ENCODE measurements around the gene TLCD1. TPM values are rescaled to one million over a fixed set of nuclear protein-coding genes. Genes with fewer than 3 reads are reported as not detected.

Gene TLCD1
- total RNA-seq, 1 experiment from 2014 or later, result 44.9 TPM

DNA sequence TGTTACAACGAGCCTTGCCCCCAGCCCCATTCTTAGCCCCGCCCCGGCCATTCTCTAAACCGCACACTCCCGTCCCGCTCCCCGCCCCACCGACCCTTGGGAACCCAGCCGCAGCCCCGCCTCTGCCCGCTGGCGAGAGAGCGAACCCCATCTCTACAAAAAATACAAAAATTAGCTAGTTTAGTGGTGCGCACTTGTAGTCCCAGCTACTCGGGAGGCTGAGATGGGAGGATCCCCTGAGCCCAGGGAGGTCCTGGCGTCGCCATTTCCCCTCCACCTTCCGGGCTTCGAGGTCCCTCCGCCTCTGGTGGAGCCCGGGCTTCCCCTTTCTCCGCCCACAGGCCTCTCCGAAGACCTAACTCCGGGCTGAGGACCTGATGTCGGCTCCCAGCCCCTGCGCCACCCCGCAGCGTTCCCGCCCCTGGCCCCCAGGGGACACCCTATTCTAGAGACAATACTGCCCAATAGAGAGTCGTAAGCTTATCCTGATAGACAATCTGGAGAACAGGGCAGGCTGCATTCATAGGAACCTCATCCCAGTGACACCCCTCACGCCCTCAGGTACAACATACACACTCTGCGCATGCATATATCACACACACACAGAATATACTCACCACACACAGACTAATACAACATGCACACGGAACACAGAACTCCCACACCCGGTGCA lies 13.9 kb downstream of the TLCD1 start:
- Mint-ChIP-seq H3K4me1 (ENCODE audit: low read depth, unreplicated experiment) (no peaks in the 10 kb centered on the region), H3K4me3 (ENCODE audit: low read depth, unreplicated experiment) (peak overlapping the region; percentile 83), H3K27me3 (ENCODE audit: unreplicated experiment) (no peaks in the 10 kb centered on the region), H3K36me3 (ENCODE audit: insufficient read depth, unreplicated experiment) (peaks cover 44% of the 10 kb centered on the region), H3K27ac (ENCODE audit: unreplicated experiment) (no peak overlapping the region), H3K9me3 (ENCODE audit: low read depth, unreplicated experiment) (no peaks in the 10 kb centered on the region)
- DNase-seq, result no peak
- TF ChIP-seq, protein P1, sequence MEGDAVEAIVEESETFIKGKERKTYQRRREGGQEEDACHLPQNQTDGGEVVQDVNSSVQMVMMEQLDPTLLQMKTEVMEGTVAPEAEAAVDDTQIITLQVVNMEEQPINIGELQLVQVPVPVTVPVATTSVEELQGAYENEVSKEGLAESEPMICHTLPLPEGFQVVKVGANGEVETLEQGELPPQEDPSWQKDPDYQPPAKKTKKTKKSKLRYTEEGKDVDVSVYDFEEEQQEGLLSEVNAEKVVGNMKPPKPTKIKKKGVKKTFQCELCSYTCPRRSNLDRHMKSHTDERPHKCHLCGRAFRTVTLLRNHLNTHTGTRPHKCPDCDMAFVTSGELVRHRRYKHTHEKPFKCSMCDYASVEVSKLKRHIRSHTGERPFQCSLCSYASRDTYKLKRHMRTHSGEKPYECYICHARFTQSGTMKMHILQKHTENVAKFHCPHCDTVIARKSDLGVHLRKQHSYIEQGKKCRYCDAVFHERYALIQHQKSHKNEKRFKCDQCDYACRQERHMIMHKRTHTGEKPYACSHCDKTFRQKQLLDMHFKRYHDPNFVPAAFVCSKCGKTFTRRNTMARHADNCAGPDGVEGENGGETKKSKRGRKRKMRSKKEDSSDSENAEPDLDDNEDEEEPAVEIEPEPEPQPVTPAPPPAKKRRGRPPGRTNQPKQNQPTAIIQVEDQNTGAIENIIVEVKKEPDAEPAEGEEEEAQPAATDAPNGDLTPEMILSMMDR (IDR thresholded peaks at IDR 0.05; ENCODE audit: unreplicated experiment), result no peak
- CTCF ChIA-PET, result no interaction called here
- BruUV-seq (replicated peaks), result no TSS peak
- intact Hi-C loops (cut with micrococcal nuclease; ENCODE audit: unreplicated experiment), result no loop called here

DNA sequence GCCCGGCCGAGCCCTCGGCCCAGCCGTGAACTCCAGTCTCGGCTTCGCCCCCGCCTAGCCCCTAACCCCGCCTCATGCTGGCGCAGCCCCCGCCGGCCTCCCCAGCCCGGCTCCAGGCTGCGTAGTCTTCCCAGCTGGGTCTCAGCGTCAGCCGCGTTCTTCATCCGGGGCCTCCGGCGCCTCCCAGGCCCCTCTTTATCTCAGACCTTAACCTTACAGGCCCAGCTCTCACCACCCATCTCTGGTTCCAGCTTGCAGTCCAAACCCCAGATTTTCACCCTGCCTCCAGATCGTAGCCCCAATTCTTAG lies 14.4 kb downstream of the TLCD1 start, which contains the start of gene PROCA1:
TSS of gene PROCA1 (minus strand) at position 166 of the 309 bp plus-strand sequence. CDS start 228 bp downstream, outside the sequence.
- intact Hi-C loops (cut with micrococcal nuclease; ENCODE audit: unreplicated experiment), result no loop called here
- CTCF ChIA-PET, result interaction anchor here (0.6 kb wide), 1 partner anchor 629 kb away, joined by 4 read pairs; no protein-coding TSS in a partner anchor
- peaks cover 43% of the 10 kb centered on the region for H3K36me3 Mint-ChIP-seq (ENCODE audit: insufficient read depth, unreplicated experiment)
- BruUV-seq (replicated peaks), result no TSS peak
- TF ChIP-seq, protein P1 (IDR thresholded peaks at IDR 0.05; ENCODE audit: unreplicated experiment), result no peak
- DNase-seq, result no peak
- peak within 1 kb of the TSS; percentile 83 for H3K4me3 Mint-ChIP-seq (ENCODE audit: low read depth, unreplicated experiment)
- H3K27me3 Mint-ChIP-seq (ENCODE audit: unreplicated experiment), result no peaks in the 10 kb centered on the region
- H3K27ac Mint-ChIP-seq (ENCODE audit: unreplicated experiment), result peak within 1 kb of the TSS; percentile 93
- H3K9me3 Mint-ChIP-seq (ENCODE audit: low read depth, unreplicated experiment), result no peaks in the 10 kb centered on the region
- H3K4me1 Mint-ChIP-seq (ENCODE audit: low read depth, unreplicated experiment), result no peaks in the 10 kb centered on the region

DNA sequence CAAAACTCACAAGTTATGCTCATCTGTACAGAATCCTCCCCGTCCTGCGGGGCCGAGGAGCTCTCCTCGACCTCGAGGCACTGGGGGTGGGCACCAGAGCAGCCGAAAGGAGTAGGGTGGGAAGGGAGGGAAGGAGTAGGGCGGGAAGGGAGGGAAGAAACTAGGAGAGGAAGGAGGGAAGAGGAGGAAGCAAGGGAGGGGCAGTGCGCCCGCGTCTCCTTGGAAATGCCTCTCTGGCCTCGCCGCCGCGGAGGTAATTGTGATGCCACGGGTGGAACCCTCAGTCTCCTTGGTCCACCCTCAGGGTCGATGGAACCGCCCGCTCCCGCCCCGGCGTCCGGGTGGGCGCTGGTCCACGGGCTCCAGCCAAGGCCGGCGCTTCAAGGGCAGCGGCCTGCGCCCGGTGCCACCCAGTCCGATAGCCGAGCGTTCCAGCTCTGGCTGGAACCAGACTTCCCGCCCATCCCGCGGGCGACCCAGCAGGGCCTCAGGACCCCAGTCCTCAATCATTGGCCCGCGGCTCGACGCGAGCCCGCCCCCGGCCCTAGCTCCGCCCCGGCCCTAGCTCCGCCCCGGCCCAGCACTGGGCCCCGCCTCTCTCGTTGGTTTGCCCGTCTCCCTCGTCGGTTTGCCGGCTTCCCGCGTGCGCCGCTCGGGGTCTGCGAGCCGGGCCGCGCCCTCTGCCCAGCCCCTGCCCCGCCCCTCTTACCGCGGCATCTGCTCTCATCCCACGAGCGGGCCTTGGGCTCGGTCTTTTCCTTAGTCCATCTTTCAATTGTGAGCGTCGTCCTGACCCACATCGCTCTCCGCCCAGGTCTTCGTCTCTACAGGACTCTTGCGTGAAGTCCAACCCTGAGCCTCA lies 14.9 kb downstream of the TLCD1 start:
- peak overlapping the region; percentile 83 for H3K4me3 Mint-ChIP-seq (ENCODE audit: low read depth, unreplicated experiment)
- DNase-seq, result peak; percentile 93
- H3K9me3 Mint-ChIP-seq (ENCODE audit: low read depth, unreplicated experiment), result no peaks in the 10 kb centered on the region
- CTCF ChIA-PET, result interaction anchor here (0.6 to 2.6 kb wide), 3 partner anchors 8 to 628 kb away, joined by 4 to 12 read pairs (median 5); partner anchors contain the start of gene RPL23A
- intact Hi-C loops (cut with micrococcal nuclease; ENCODE audit: unreplicated experiment), result no loop called here
- peak overlapping the region; percentile 93 for H3K27ac Mint-ChIP-seq (ENCODE audit: unreplicated experiment)
- no peaks in the 10 kb centered on the region for H3K4me1 Mint-ChIP-seq (ENCODE audit: low read depth, unreplicated experiment)
- no peaks in the 10 kb centered on the region for H3K27me3 Mint-ChIP-seq (ENCODE audit: unreplicated experiment)
- BruUV-seq (replicated peaks), result no TSS peak
- peaks cover 45% of the 10 kb centered on the region for H3K36me3 Mint-ChIP-seq (ENCODE audit: insufficient read depth, unreplicated experiment)
- TF ChIP-seq, protein P1 (IDR thresholded peaks at IDR 0.05; ENCODE audit: unreplicated experiment), result no peak

DNA sequence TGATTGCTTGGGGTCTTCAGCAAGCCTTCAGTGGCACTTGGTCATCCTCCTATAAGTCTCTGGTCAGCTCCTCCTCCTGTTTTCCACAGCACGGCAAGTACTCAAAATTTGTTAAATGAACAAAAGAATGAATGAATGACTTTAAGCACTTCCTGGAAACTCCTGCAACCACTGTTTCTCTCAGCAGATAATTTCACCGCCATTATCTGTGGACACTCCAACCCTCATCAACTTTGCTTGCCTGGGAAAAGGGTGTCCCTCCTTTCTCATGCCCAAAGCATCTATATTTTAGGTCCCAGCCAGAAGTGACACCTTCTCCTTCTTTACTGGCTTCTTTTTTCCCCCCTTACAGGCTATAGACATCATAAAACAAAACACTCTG lies 18.7 kb downstream of the TLCD1 start:
- H3K9me3 Mint-ChIP-seq (ENCODE audit: low read depth, unreplicated experiment), result no peaks in the 10 kb centered on the region
- H3K36me3 Mint-ChIP-seq (ENCODE audit: insufficient read depth, unreplicated experiment), result peaks cover 57% of the 10 kb centered on the region
- H3K4me1 Mint-ChIP-seq (ENCODE audit: low read depth, unreplicated experiment), result no peaks in the 10 kb centered on the region
- no peak overlapping the region for H3K27ac Mint-ChIP-seq (ENCODE audit: unreplicated experiment)
- CTCF ChIA-PET, result no interaction called here
- no peak for DNase-seq
- H3K27me3 Mint-ChIP-seq (ENCODE audit: unreplicated experiment), result no peaks in the 10 kb centered on the region
- TF ChIP-seq, protein P1 (IDR thresholded peaks at IDR 0.05; ENCODE audit: unreplicated experiment), result no peak
- no peak overlapping the region for H3K4me3 Mint-ChIP-seq (ENCODE audit: low read depth, unreplicated experiment)
- intact Hi-C loops (cut with micrococcal nuclease; ENCODE audit: unreplicated experiment), result no loop called here
- no TSS peak for BruUV-seq (replicated peaks)

Data from Calu3 (cell line).